ENCODE measurements around the gene HYCC2.
"Not testable (repeated sequence)": the region's sequence is repeated elsewhere in the genome, so short reads cannot be mapped to it uniquely, and the experiment has no call there.

HYCC2 gene

DNA sequence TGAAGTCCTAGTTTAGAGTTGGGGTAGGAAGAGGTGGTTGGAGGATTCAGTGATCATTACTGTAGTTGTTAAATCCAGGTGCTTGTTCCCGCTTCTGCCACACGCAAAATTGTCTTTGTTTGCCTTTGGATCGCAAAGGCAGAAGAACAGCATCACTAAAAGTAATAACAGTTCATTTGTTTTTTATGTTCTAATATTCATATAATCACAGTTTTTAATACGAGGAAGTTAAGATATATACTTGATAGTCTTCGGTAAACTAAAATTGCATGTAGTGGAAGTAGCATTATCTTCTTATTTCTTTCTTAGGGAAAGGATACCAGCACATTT, 695 bp upstream of the HYCC2 start:
- no peak for DNase-seq (ENCODE audit: low read depth)
- no peak for TF ChIP-seq CTCF (conservative IDR thresholded peaks at IDR 0.05; ENCODE audit: control insufficient read depth, insufficient read depth, low read depth, low read length)
- H3K4me3 ChIP-seq (ENCODE audit: control insufficient read depth, low read depth, low read length): peak overlapping the region; percentile 88

DNA sequence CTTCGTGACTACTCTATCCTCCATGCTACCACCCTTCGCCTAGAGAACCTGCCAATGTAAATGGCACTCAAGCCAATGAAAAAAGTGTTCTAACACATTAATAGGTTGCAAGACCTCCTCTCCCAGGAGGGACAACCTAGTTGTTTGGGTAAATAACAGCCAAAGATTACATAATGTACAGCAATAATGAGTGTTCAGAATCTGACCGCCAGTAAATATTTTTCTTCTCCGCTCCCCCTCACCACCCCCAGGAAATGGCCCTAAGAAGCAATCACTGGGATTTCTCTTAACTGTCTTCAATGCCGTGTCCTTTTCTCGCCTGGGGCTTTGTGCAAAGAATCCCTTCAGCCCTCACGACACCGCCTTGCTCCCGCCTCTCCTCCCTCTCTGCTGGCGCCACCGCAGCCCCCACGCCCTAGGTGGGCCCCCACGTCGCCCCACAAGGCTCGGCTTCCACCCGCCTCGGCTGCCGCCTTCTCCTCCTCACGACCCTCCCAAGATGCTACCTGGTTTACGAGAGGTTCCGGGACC, 458 bp downstream of the HYCC2 start:
- H3K4me3 ChIP-seq (ENCODE audit: control insufficient read depth, low read depth, low read length): peak overlapping the region; percentile 88
- peak; percentile 14 for DNase-seq (ENCODE audit: low read depth)
- TF ChIP-seq CTCF (conservative IDR thresholded peaks at IDR 0.05; ENCODE audit: control insufficient read depth, insufficient read depth, low read depth, low read length): no peak

- TF ChIP-seq CTCF (conservative IDR thresholded peaks at IDR 0.05; ENCODE audit: control insufficient read depth, insufficient read depth, low read depth, low read length): no peak
Observed at GRCh38 chr2:201064797-201065329, 6.6 kb downstream of the HYCC2 start.

DNA sequence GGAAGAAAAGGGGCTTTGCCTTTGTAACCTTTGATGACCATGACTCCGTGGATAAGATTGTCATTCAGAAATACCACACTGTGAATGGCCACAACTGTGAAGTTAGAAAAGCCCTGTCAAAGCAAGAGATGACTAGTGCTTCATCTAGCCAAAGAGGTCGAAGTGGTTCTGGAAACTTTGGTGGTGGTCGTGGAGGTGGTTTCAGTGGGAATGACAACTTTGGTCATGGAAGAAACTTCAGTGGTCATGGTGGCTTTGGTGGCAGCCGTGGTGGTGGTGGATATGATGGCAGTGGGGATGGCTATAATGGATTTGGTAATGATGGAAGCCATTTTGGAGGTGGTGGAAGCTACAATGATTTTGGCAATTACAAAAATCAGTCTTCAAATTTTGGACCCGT, 8.0 kb downstream of the HYCC2 start:
- DNase-seq (ENCODE audit: low read depth); H3K4me3 ChIP-seq (ENCODE audit: control insufficient read depth, low read depth, low read length): not testable (repeated sequence)

More at GRCh38 chr2:201064797-201065329, 6.6 kb downstream of the HYCC2 start:
- no peak for DNase-seq (ENCODE audit: low read depth)
- no peak overlapping the region for H3K4me3 ChIP-seq (ENCODE audit: control insufficient read depth, low read depth, low read length)

DNA sequence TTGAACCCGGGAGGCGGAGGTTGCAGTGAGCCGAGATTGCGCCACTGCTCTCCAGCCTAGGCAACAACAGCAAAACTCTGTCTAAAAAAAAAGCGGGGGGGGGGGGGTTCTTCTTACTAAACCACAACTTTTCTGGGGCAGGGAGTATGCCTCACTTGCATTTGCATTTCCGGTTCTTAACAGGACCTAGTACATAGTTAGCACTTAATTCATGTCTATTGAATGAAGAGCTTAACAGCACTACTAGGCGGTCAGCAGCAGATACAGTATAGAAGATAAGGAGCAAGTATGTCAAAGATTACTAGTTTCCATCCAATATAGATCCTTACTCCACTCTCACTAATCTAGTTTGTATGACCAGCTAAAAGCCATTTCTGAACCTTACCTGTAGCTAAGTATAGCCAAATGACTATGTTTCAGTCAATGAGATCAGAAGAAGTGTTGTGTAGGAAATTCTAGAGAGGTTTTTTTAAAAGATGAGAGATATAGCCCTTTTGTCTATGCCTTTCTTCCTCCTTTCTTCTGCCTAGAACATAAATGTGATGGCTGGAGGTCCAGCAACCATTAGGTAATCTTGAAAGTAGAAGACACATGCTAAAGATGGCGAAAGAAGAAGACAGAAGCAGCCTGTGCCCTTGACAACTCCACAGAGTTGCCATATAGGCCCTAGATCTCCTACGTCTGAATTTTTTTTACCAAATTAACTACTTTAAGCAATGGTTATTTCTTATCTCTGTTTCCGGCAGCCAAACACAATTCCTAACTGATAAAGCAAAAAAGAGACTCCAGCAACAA, 11.3 kb downstream of the HYCC2 start:
- TF ChIP-seq CTCF (conservative IDR thresholded peaks at IDR 0.05; ENCODE audit: control insufficient read depth, insufficient read depth, low read depth, low read length): no peak
- no peak for DNase-seq (ENCODE audit: low read depth)
- H3K4me3 ChIP-seq (ENCODE audit: control insufficient read depth, low read depth, low read length): no peak overlapping the region

- no peak overlapping the region for H3K4me3 ChIP-seq (ENCODE audit: control insufficient read depth, low read depth, low read length)
- TF ChIP-seq CTCF (conservative IDR thresholded peaks at IDR 0.05; ENCODE audit: control insufficient read depth, insufficient read depth, low read depth, low read length): no peak
- DNase-seq (ENCODE audit: low read depth): no peak
Observed at GRCh38 chr2:201058914-201059313, 12.6 kb downstream of the HYCC2 start.

GRCh38 chr2:201057715-201058248, 13.7 kb downstream of the HYCC2 start:
- no peak for DNase-seq (ENCODE audit: low read depth)
- H3K4me3 ChIP-seq (ENCODE audit: control insufficient read depth, low read depth, low read length): no peak overlapping the region
- no peak for TF ChIP-seq CTCF (conservative IDR thresholded peaks at IDR 0.05; ENCODE audit: control insufficient read depth, insufficient read depth, low read depth, low read length)
